Activated CD4-positive, alpha-beta memory T cell treated with anti-CD3 and anti-CD28 coated beads for 36 hours (primary cell): ENCODE data around the gene LCP2. TPM values are rescaled to one million over a fixed set of nuclear protein-coding genes. Genes with fewer than 3 reads are reported as not detected.

Experiments used
- CTCF ChIA-PET: fragments of 350-600 bp; sonication (Branson Sonifier 250); formaldehyde crosslinking; loops from one replicate; lab custom pipeline; 2021; ENCODE audit warnings: antibody characterized with exemption, inconsistent platforms; lab: Charles Lee
- POLR2A ChIA-PET: fragments of 350-600 bp; sonication (Branson Sonifier 250); formaldehyde crosslinking; loops from one replicate; lab custom pipeline; 2021; ENCODE audit warnings: antibody characterized with exemption; lab: Charles Lee
- DNase-seq: peaks from one replicate; pipeline ENCODE4 v3.0.0-alpha.2; 2020
- H3K27ac Mint-ChIP-seq: one replicate; pipeline ENCODE4 v1.8.0; 2021; ENCODE audit warnings: mixed read lengths
- H3K27me3 Mint-ChIP-seq: one replicate; pipeline ENCODE4 v1.8.0; 2021; ENCODE audit warnings: mixed read lengths
- H3K36me3 Mint-ChIP-seq: one replicate; pipeline ENCODE4 v1.8.0; 2021; ENCODE audit warnings: mixed read lengths
- H3K4me1 Mint-ChIP-seq: one replicate; pipeline ENCODE4 v1.8.0; 2021; ENCODE audit warnings: low read depth, mixed read lengths
- H3K4me3 Mint-ChIP-seq: one replicate; pipeline ENCODE4 v1.8.0; 2021; ENCODE audit warnings: mild to moderate bottlenecking, mixed read lengths
- H3K9me3 Mint-ChIP-seq: one replicate; pipeline ENCODE4 v1.8.0; 2021; ENCODE audit warnings: mixed read lengths
- intact Hi-C: fragments of 100-400 bp; cut with micrococcal nuclease; formaldehyde crosslinking; loops from one replicate; pipeline ENCODE4 v1.15.1; 2023
- total RNA-seq, 2 experiments: library from RNA; stranded (reverse); gene quantifications; one replicate each; pipeline ENCODE4 v1.2.3, GENCODE V29; 2021

Gene LCP2
- total RNA-seq, 2 experiments from 2014 or later, result 212 to 213 TPM

DNA sequence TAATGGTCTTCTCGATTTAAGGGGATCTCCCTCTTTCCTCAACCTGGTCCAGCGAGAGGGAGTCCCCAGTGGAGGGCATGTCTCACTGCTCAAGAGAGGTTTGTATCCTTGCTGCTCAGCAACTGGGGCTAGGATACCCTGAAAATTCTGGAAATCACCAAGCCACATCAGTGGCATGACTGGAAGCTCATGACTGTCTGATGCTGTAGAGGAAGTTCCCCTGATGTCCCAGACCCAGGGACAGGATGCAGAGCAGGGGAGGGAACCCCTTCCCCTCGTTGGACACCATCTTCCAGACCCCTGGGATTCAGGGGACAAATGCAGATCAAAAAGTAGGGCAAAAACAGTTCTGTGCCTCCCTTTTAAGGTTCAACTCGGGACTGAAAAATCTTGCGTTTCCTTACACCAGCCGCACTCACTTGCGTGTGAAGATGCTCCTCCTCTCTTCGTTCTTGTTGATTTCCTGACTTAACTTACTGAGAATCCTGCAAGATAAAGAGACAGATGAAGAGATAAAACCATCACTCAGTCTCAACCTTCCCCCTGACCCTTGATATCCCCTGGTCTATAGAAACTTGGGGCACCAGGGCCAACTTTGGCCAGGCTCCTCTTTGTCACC, 22.1 kb downstream of the LCP2 start:
- peaks cover 69% of the 10 kb centered on the region for H3K36me3 Mint-ChIP-seq
- peak overlapping the region; percentile 92 for H3K27ac Mint-ChIP-seq
- DNase-seq, result peak; percentile 66
- H3K27me3 Mint-ChIP-seq, result no peaks in the 10 kb centered on the region
- peak overlapping the region; percentile 45 for H3K4me3 Mint-ChIP-seq
- CTCF ChIA-PET, result interaction anchor here (1.4 to 14.1 kb wide), 8 partner anchors 8 to 66 kb away, joined by 5 to 290 read pairs (median 33); partner anchors contain the start of gene LCP2
- POLR2A ChIA-PET, result interaction anchor here (1.3 to 6.6 kb wide), 9 partner anchors 8 to 59 kb away, joined by 3 to 45 read pairs (median 7); partner anchors contain the start of gene LCP2
- intact Hi-C loops, result loop anchor here (5.0 kb wide), 2 partner anchors 297 to 1112 kb away; partner anchors contain the start of gene NPM1
- H3K9me3 Mint-ChIP-seq, result no peaks in the 10 kb centered on the region
- H3K4me1 Mint-ChIP-seq, result peaks cover 89% of the 10 kb centered on the region

DNA sequence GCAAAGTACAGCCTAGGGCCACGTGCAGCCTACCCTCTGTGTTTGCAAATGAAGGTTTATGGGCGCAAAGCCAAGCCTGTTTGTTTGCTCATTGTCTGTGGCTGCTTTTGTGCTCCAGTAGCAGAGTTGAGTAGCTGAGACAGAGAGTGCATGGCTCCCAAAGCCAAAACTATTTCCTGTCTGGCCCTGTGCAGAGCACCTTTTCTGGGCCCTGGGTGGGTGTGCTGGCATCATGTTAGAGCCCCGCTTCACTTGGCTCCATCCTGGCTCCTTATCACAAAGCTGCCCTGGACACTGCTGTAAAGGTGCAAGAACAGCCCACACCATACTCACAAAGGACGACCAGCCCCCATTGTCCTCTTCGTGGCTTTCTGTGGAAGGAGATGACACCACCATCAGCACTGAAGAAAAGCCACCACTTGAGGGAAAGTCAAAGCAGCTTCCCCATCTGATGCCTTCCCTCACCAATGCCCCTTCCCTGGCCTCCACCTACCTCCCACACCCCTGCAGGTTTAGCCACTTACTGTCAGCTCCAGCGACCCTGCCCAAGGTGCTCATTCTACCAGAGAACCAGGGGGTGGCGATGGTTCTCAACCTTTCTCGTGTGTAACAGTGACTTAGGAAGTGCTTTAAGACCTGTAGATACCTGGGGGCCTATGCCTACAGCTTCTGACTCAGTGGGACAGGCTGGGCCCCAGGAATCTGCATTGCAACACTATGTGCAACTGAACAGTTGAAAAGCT, 23.4 kb downstream of the LCP2 start:
- peak overlapping the region; percentile 38 for H3K4me3 Mint-ChIP-seq
- DNase-seq, result peak; percentile 78
- H3K27me3 Mint-ChIP-seq, result no peaks in the 10 kb centered on the region
- H3K27ac Mint-ChIP-seq, result peak overlapping the region; percentile 92
- no peaks in the 10 kb centered on the region for H3K9me3 Mint-ChIP-seq
- peaks cover 77% of the 10 kb centered on the region for H3K36me3 Mint-ChIP-seq
- peaks cover 88% of the 10 kb centered on the region for H3K4me1 Mint-ChIP-seq
- ChIA-PET CTCF (interaction anchor here (0.6 to 14.1 kb wide), 19 partner anchors 7 to 147 kb away, joined by 3 to 290 read pairs (median 5); partner anchors contain the start of gene LCP2), POLR2A (interaction anchor here (0.8 to 6.6 kb wide), 11 partner anchors 9 to 65 kb away, joined by 3 to 45 read pairs (median 6); partner anchors contain the start of gene LCP2)
- intact Hi-C loops, result loop anchor here (1.0 kb wide), 2 partner anchors 48 to 65 kb away; no protein-coding TSS in a partner anchor

DNA sequence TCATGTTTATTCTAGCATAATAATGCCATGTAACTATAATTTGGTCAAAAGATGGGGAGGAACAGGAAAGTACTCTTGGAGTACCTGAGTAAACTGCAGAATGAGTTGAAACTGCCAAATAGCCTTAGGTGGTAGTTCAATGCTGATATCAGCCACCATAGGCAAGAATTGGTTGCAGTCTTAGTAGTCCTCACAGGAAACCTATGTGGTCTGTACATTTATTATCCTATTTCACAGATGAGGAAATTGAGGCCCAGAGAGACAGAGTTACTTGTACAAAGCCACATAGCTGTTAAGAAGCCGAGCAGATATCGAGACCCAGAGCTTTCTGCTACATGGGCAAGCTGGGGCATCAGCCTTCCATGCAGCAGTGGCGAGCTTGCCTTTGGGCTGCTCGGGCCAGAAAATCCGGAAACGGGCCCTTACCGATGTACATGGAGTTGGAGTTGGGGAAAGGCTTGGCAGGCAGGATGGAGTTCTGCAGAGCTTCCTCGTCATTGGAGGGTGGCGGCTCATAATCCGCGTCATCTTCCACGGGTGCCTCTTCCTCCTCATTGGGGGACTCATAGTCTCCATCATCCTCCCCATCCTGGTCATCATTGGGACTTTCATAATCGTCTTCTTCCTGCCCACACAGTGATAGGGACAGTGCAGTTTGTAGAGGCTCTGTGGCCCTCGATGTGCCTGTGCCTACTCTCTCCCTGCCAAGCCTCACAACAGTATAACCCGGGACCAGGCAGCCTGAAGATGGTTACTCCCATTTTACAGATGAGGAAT, 27.1 kb downstream of the LCP2 start:
- peaks cover 91% of the 10 kb centered on the region for H3K4me1 Mint-ChIP-seq
- no peaks in the 10 kb centered on the region for H3K9me3 Mint-ChIP-seq
- ChIA-PET CTCF (interaction anchor here (1.0 to 14.1 kb wide), 3 partner anchors 44 to 71 kb away, joined by 3 to 290 read pairs (median 131); no protein-coding TSS in a partner anchor), POLR2A (interaction anchor here (0.9 to 7.7 kb wide), 3 partner anchors 9 to 61 kb away, joined by 3 to 113 read pairs (median 4); partner anchors contain the start of gene LCP2)
- H3K27ac Mint-ChIP-seq, result peak overlapping the region; percentile 83
- no peaks in the 10 kb centered on the region for H3K27me3 Mint-ChIP-seq
- H3K4me3 Mint-ChIP-seq, result no peak overlapping the region
- intact Hi-C loops, result no loop called here
- peak; percentile 45 for DNase-seq
- peaks cover 90% of the 10 kb centered on the region for H3K36me3 Mint-ChIP-seq

DNA sequence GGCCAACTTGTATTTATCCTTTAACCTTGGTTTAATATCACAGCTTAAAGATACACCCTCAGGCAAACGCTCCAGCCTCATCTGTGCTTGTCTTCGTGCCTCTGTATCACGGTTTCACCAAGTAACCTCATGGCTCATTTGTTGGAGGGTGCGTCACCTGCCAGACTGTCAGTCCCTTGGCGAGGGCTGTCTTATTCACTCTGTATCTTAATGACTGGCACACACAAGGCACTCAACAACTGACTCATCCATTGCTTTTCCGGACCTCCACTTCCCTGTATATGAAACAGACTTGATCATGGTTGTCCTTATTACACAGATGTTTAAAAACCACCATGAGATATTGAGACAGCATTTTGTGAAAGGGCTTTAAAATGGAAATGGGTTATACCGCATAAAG, 28.0 kb downstream of the LCP2 start:
- H3K27me3 Mint-ChIP-seq, result no peaks in the 10 kb centered on the region
- no peaks in the 10 kb centered on the region for H3K9me3 Mint-ChIP-seq
- peaks cover 84% of the 10 kb centered on the region for H3K36me3 Mint-ChIP-seq
- peak overlapping the region; percentile 18 for H3K4me3 Mint-ChIP-seq
- H3K4me1 Mint-ChIP-seq, result peaks cover 84% of the 10 kb centered on the region
- DNase-seq, result peak; percentile 85
- CTCF ChIA-PET, result interaction anchor here (1.4 to 14.1 kb wide), 9 partner anchors 8 to 72 kb away, joined by 5 to 290 read pairs (median 19); partner anchors contain the start of gene LCP2
- H3K27ac Mint-ChIP-seq, result peak overlapping the region; percentile 85
- POLR2A ChIA-PET, result interaction anchor here (1.0 to 7.7 kb wide), 7 partner anchors 8 to 69 kb away, joined by 3 to 113 read pairs (median 9); partner anchors contain the start of gene LCP2
- intact Hi-C loops, result loop anchor here (2.0 kb wide), 1 partner anchor 43 kb away; no protein-coding TSS in a partner anchor

DNA sequence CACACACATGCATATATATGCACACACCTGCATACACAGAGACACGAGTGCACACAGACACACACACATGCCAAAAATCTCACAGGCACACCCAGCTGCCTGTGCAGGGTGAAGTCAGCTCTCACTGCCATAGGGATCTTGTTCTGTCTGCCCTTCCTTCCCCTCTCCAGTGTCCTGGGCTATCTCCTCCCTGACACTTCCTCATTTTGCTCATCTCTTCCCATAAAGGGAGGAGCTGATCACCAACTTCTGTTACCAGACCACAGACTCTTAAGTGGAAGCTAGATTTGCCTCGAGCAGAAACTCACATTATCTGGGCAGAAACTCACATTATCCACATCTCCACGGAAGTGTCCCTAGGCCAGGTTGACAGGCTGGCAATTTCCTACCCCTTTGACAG, 28.7 kb downstream of the LCP2 start:
- CTCF ChIA-PET, result interaction anchor here (0.7 to 14.1 kb wide), 11 partner anchors 8 to 72 kb away, joined by 3 to 290 read pairs (median 16); partner anchors contain the start of gene LCP2
- Mint-ChIP-seq H3K36me3 (peaks cover 83% of the 10 kb centered on the region), H3K4me1 (peaks cover 83% of the 10 kb centered on the region), H3K27me3 (no peaks in the 10 kb centered on the region), H3K4me3 (peak overlapping the region; percentile 48), H3K9me3 (no peaks in the 10 kb centered on the region), H3K27ac (peak overlapping the region; percentile 85)
- DNase-seq, result no peak
- POLR2A ChIA-PET, result interaction anchor here (1.0 to 7.7 kb wide), 7 partner anchors 8 to 70 kb away, joined by 3 to 113 read pairs (median 9); partner anchors contain the start of gene LCP2
- intact Hi-C loops, result loop anchor here (1.0 to 2.0 kb wide), 3 partner anchors 9 to 70 kb away; no protein-coding TSS in a partner anchor

DNA sequence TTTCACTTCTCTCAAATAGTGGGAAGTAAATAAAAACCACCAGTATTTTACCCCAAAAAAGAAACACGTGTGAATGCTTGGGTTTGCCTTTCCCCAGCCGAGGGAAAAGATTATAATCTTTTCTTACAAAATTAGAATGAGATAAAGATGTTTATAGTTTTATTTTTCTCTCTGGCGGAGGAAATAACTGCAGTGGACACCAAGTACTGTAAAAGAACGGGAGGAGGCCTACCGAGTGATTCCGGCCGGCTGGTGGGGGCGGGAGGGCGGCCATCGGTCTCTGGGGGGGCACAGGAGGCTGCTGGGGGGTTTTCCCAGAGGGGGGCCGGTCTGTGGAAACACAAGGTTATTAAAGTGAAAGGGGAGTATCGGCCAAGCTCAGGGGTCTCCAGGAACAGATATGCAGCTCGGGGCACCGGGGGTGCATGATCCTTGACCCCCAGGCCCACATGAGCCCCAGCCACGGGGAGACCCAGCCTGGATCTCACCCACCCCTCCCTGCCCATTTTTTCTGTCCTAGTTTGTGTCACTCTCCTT, 29.4 kb downstream of the LCP2 start:
- no peaks in the 10 kb centered on the region for H3K27me3 Mint-ChIP-seq
- POLR2A ChIA-PET, result interaction anchor here (1.3 to 7.7 kb wide), 6 partner anchors 11 to 66 kb away, joined by 3 to 113 read pairs (median 13); partner anchors contain the start of gene LCP2
- CTCF ChIA-PET, result interaction anchor here (0.7 to 14.1 kb wide), 17 partner anchors 9 to 153 kb away, joined by 3 to 290 read pairs (median 7); partner anchors contain the start of gene LCP2
- peak overlapping the region; percentile 85 for H3K27ac Mint-ChIP-seq
- DNase-seq, result no peak
- peaks cover 84% of the 10 kb centered on the region for H3K36me3 Mint-ChIP-seq
- peaks cover 84% of the 10 kb centered on the region for H3K4me1 Mint-ChIP-seq
- H3K9me3 Mint-ChIP-seq, result no peaks in the 10 kb centered on the region
- peak overlapping the region; percentile 60 for H3K4me3 Mint-ChIP-seq
- intact Hi-C loops, result loop anchor here (1.0 to 2.0 kb wide), 3 partner anchors 10 to 71 kb away; no protein-coding TSS in a partner anchor

DNA sequence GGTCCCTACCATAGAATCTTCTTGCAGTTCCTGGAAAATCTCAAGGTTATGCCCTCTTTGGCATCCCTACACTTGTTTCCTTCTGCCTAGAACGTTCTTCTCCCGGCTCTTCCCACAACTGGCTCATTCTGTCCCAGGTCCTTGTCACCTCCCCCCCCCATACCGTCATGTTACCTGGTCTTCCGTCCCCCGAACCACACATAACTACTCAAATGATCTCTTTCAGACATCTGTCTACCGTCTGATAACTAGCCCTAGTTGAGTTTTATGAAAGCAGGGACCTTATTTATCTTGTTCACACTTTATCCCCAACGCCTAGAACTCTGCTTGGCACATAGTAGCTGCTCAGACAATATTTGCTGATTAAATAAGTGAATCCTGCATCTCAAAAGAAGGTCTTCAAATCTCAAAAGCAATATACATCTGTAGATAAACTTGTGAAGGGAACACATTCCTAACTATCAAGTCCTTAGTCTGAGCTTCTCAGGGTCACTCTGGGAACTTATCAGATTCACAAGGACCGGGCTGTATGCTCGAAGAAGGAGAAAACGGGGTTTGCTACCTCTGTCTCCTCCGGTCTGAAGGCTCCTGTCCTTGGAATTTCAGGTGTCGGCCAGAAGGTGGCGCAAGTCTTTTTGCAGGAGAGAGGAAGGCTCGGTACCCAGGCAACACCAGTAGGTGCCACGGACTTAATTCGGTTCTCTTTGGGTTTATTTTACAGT, 30.0 kb downstream of the LCP2 start:
- peak; percentile 87 for DNase-seq
- Mint-ChIP-seq H3K27ac (peak overlapping the region; percentile 85), H3K4me1 (peaks cover 87% of the 10 kb centered on the region), H3K4me3 (peak overlapping the region; percentile 60), H3K27me3 (no peaks in the 10 kb centered on the region), H3K36me3 (peaks cover 85% of the 10 kb centered on the region), H3K9me3 (no peaks in the 10 kb centered on the region)
- intact Hi-C loops, result loop anchor here (1.0 to 2.0 kb wide), 6 partner anchors 11 to 72 kb away; no protein-coding TSS in a partner anchor
- CTCF ChIA-PET, result interaction anchor here (0.8 to 14.1 kb wide), 19 partner anchors 9 to 159 kb away, joined by 3 to 290 read pairs (median 6); partner anchors contain the start of gene LCP2
- POLR2A ChIA-PET, result interaction anchor here (0.9 to 7.7 kb wide), 8 partner anchors 10 to 71 kb away, joined by 3 to 113 read pairs (median 8); partner anchors contain the start of gene LCP2

DNA sequence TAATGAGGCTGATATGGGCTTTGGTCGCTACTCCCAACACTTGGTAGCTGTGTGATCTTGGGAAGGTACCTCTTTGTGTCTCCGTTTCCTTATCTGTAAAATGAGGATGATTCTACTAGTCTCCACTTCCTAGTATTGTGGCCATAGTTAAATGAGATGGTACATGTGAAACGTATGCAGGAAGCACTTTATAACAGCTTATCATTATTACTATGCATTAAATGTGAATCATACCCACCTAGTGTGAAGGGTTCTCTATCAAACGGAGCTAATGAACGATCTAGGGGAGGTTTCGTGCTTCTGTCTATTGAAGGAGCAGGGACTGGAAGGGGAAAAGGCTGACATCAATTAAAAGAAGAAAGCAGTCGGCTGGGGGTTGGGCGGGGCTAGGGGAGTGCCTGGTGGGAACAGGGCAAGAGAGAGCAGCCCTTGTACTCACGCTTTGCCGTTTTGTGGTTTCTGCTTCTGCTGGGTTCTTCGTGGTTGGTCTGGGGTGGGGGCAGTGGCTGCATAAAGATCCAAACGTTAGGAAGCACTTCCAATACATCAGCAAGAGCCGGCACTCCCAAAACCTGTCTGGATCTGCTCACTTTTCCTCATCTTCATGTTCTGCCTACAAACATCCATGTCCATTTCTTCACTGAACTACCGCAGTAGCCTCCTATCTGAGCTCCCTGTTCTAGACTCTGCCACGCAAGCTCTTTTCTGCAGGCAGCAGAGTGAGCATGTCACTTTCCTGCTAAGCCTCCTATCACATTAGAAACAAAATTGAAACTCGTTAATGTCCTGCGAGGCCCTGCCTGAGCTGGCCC, 30.8 kb downstream of the LCP2 start:
- peaks cover 89% of the 10 kb centered on the region for H3K4me1 Mint-ChIP-seq
- H3K9me3 Mint-ChIP-seq, result no peaks in the 10 kb centered on the region
- H3K27me3 Mint-ChIP-seq, result no peaks in the 10 kb centered on the region
- intact Hi-C loops, result loop anchor here (1.0 to 2.0 kb wide), 3 partner anchors 14 to 67 kb away; no protein-coding TSS in a partner anchor
- ChIA-PET POLR2A (interaction anchor here (0.6 to 7.7 kb wide), 13 partner anchors 8 to 72 kb away, joined by 3 to 113 read pairs (median 6); partner anchors contain the start of gene LCP2), CTCF (interaction anchor here (0.8 to 14.1 kb wide), 20 partner anchors 8 to 160 kb away, joined by 3 to 290 read pairs (median 6); partner anchors contain the start of gene LCP2)
- peak; percentile 69 for DNase-seq
- peak overlapping the region; percentile 60 for H3K4me3 Mint-ChIP-seq
- peaks cover 87% of the 10 kb centered on the region for H3K36me3 Mint-ChIP-seq
- H3K27ac Mint-ChIP-seq, result peak overlapping the region; percentile 85

DNA sequence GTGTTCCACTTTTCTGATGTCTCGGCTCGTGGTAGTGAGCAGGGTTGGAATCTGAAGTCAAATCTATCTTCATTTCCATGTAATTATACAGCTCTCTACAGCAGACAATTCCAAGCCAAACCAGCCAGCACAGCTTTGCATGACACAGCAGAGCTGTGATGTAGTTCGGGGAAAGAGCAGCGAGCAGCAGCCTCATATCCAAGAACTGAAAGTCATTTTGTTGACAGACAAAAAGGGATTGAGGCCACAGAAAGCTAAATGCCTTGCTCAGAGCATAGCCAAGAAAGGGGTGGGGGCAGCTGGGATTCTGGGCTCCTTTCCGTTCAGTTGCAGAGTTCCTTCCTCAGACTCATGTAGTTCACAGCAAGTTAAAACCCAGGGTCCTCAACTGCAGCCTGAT, 32.1 kb downstream of the LCP2 start:
- H3K4me3 Mint-ChIP-seq, result no peak overlapping the region
- no peaks in the 10 kb centered on the region for H3K27me3 Mint-ChIP-seq
- POLR2A ChIA-PET, result interaction anchor here (1.1 to 7.7 kb wide), 8 partner anchors 9 to 73 kb away, joined by 3 to 113 read pairs (median 8); partner anchors contain the start of gene LCP2
- H3K9me3 Mint-ChIP-seq, result no peaks in the 10 kb centered on the region
- intact Hi-C loops, result no loop called here
- peaks cover 81% of the 10 kb centered on the region for H3K4me1 Mint-ChIP-seq
- DNase-seq, result no peak
- H3K27ac Mint-ChIP-seq, result peak overlapping the region; percentile 85
- CTCF ChIA-PET, result interaction anchor here (1.1 to 14.1 kb wide), 5 partner anchors 12 to 76 kb away, joined by 3 to 290 read pairs (median 131); partner anchors contain the start of gene LCP2
- H3K36me3 Mint-ChIP-seq, result peaks cover 86% of the 10 kb centered on the region
